ENCODE results near the gene RNF121. TPM values are rescaled to one million over a fixed set of nuclear protein-coding genes. Genes with fewer than 3 reads are reported as not detected.

The RNF121 gene
- total and polyA plus RNA-seq, 2 of the 8 experiments (the other 6 are each of a cell fraction or from before 2014, with no cell fraction given), result 39.7 to 51.6 TPM

DNA sequence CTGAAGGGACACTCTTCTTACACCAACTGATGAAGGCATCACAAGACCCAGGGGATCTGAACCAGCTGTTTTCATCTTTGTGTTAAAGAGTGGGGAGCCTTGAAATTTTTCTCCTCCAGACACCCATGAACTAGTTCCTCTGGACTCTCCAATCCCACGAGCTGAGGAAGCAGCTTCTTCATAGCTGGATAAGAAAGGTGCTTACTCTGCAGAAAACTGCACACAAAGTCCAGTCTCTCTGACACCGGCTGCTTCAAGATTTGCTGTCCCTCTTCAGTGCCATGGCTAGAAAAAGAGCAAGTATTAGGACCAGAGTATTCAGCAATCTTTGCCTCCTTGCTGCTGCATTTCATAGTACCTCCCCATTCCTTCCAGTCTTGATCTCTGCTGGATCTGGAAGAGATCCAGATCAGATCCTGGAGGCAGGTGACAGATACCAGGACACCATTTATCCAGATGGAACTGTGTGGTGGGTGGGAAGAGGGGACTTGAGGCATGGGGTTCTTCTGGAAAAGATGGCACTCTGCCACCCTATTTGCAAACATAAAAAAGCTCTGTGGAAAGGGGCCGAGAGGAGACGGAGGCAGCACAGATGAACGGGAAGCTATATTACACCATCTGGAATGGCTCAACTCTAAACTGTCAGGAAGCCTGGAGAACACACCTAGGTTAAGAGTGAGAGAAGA lies 95.4 kb downstream of the RNF121 start (continued):
- TF ChIP-seq EZH2 (IDR thresholded peaks at IDR 0.05; ENCODE audit: low read depth, low read length, severe bottlenecking) (no peak), PHF8 (conservative IDR thresholded peaks at IDR 0.05; ENCODE audit: low read depth, low read length) (no peak), HDAC6 (IDR thresholded peaks at IDR 0.05; ENCODE audit: low read depth, low read length) (no peak)

Measured in H1 (cell line).